HG03565 (cell line): ENCODE results near the gene S100G.
"Not testable (repeated sequence)": the region's sequence is repeated elsewhere in the genome, so short reads cannot be mapped to it uniquely, and the experiment has no call there.

Experiments
- ATAC-seq: cut with Tn5 transposase; IDR thresholded peaks from one replicate; pipeline ENCODE4 v1.9.1; 2021; ENCODE audit warnings: mild to moderate bottlenecking, moderate library complexity; ENCODE audit not compliant: unreplicated experiment

Gene S100G

GRCh38 chrX:16649858-16650257 is at the start of gene S100G:
Gene S100G, plus strand, starts transcription at chrX:16650158. Its CDS starts 849 bp downstream, at chrX:16651007.
- ATAC-seq: no peak

GRCh38 chrX:16601885-16602284 is 48.1 kb upstream of the S100G start:
- no peak for ATAC-seq

GRCh38 chrX:16603235-16603634 is 46.7 kb upstream of the S100G start:
- ATAC-seq: not testable (repeated sequence)

GRCh38 chrX:16603822-16604221 is 46.1 kb upstream of the S100G start:
- ATAC-seq: no peak

GRCh38 chrX:16604337-16604736 is 45.6 kb upstream of the S100G start:
- no peak for ATAC-seq

- no peak for ATAC-seq
These were observed 43.7 kb upstream of the S100G start for GRCh38 chrX:16606142-16606720.

- no peak for ATAC-seq
These were observed 39.8 kb upstream of the S100G start for GRCh38 chrX:16610121-16610621.

GRCh38 chrX:16610654-16611053 is 39.3 kb upstream of the S100G start:
- not testable (repeated sequence) for ATAC-seq

GRCh38 chrX:16612257-16612897 is 37.6 kb upstream of the S100G start:
- no peak for ATAC-seq

- no peak for ATAC-seq
These were observed 32.6 kb upstream of the S100G start for GRCh38 chrX:16617382-16617781.

- ATAC-seq: no peak
These were observed 31.5 kb upstream of the S100G start for GRCh38 chrX:16618422-16618821.

- ATAC-seq: no peak
These were observed 30.9 kb upstream of the S100G start for GRCh38 chrX:16619024-16619423.

GRCh38 chrX:16628511-16628910 is 21.4 kb upstream of the S100G start:
- not testable (repeated sequence) for ATAC-seq

GRCh38 chrX:16628946-16629595 is 20.9 kb upstream of the S100G start:
- ATAC-seq: no peak

- ATAC-seq: no peak
These were observed 20.0 kb upstream of the S100G start for GRCh38 chrX:16629909-16630308.

- ATAC-seq: no peak
These were observed 16.2 kb upstream of the S100G start for GRCh38 chrX:16633754-16634153.

GRCh38 chrX:16635040-16635439 is 14.9 kb upstream of the S100G start:
- no peak for ATAC-seq

- no peak for ATAC-seq
These were observed 14.4 kb upstream of the S100G start for GRCh38 chrX:16635596-16635995.

GRCh38 chrX:16638533-16638932 is 11.4 kb upstream of the S100G start:
- no peak for ATAC-seq

GRCh38 chrX:16639966-16640365 is 10.0 kb upstream of the S100G start:
- no peak for ATAC-seq

- no peak for ATAC-seq
These were observed 9.1 kb upstream of the S100G start for GRCh38 chrX:16640823-16641222.

GRCh38 chrX:16643176-16643575 is 6.8 kb upstream of the S100G start:
- ATAC-seq: no peak
